Gastroesophageal sphincter (tissue), 3 donors: Measurements from ENCODE around the gene ST6GALNAC1.

ENCODE experiments used
- EP300 ChIP-seq: sonication (generic); formaldehyde crosslinking; IDR thresholded peaks from one replicate; pipeline ENCODE4 v1.6.1; 2017; ENCODE audit warnings: antibody characterized with exemption, mild to moderate bottlenecking
- POLR2AphosphoS5 ChIP-seq: sonication (generic); formaldehyde crosslinking; IDR thresholded peaks from one replicate; pipeline ENCODE4 v1.6.1; 2017; ENCODE audit warnings: antibody characterized with exemption
- TF ChIP-seq, protein P1 (sequence below), 4 experiments: fragments of 200-600 bp in 2 of 4; fragments of 450-650 bp in 2 of 4; sonication (generic) in 1 of 4; IDR thresholded peaks; one replicate each; pipeline ENCODE4 v1.5.1; 2017 to 2019; ENCODE audit warnings: antibody characterized with exemption in 4 of 4, mild to moderate bottlenecking in 2 of 4, moderate library complexity in 2 of 4

DNA sequence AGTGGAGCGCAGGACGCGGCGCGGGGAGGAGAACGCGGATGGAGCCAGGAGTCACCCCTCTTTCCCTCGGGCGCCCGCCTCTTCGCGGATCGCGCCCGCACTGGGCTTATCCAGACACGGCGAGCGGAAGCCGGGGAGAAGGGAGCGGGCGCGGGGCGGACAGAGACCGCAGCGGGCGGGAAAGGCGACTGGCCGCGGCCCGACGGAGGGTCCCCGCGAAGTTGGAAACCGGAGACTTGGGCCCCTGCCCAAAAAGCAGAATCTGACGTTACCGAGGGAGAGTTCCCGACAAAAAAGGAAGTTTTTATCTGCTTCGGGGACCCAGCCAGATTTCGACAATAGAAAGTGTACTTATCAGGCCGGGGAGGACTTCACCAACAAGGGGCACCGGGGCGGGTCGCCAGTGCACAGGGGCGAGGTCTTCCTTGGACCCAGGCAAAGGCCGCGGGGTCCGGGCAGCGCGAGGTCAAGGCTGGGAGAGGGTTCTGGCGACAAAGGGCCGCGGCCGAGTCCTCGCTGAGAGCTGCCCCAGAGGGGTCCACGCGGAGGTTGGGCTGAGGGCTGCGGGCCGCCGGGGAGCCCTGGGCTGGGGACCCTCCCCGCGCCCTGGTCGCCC lies 58.4 kb downstream of the ST6GALNAC1 start:
- no peak for TF ChIP-seq POLR2AphosphoS5
- TF ChIP-seq EP300, result no peak
- TF ChIP-seq, protein P1, sequence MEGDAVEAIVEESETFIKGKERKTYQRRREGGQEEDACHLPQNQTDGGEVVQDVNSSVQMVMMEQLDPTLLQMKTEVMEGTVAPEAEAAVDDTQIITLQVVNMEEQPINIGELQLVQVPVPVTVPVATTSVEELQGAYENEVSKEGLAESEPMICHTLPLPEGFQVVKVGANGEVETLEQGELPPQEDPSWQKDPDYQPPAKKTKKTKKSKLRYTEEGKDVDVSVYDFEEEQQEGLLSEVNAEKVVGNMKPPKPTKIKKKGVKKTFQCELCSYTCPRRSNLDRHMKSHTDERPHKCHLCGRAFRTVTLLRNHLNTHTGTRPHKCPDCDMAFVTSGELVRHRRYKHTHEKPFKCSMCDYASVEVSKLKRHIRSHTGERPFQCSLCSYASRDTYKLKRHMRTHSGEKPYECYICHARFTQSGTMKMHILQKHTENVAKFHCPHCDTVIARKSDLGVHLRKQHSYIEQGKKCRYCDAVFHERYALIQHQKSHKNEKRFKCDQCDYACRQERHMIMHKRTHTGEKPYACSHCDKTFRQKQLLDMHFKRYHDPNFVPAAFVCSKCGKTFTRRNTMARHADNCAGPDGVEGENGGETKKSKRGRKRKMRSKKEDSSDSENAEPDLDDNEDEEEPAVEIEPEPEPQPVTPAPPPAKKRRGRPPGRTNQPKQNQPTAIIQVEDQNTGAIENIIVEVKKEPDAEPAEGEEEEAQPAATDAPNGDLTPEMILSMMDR (IDR thresholded peaks at IDR 0.05), result no peak
